Gastrocnemius medialis (tissue), 4 donors: Measurements from ENCODE around the gene CALML4. TPM values are rescaled to one million over a fixed set of nuclear protein-coding genes. Genes with fewer than 3 reads are reported as not detected.
"Not testable (repeated sequence)": the region's sequence is repeated elsewhere in the genome, so short reads cannot be mapped to it uniquely, and the experiment has no call there.

Experiments
- ATAC-seq, 2 donors: fragments of 150-250 bp; one replicate each; pipeline ENCODE4 v1.9.1; 2016
- DNase-seq, 2 donors: peaks; one replicate each; pipeline ENCODE4 v3.0.0-alpha.2; 2019
- H3K27ac ChIP-seq, 4 donors: fragments of 200-600 bp; sonication (generic); 1 replicate in 1 of 4; 2 replicates in 3 of 4; pipeline ENCODE4 v1.5.1; 2016 to 2018; ENCODE audit warnings: mild to moderate bottlenecking in 2 of 4, moderate library complexity in 1 of 4
- H3K27me3 ChIP-seq, 3 donors: fragments of 200-600 bp; sonication (generic) in 2 of 3; 1 replicate in 1 of 3; 2 replicates in 2 of 3; pipeline versions ENCODE4 v1.5.1 to v1.6.0; 2016 to 2019; ENCODE audit warnings: mild to moderate bottlenecking in 1 of 3, moderate library complexity in 1 of 3
- H3K36me3 ChIP-seq, 2 donors: fragments of 200-600 bp; sonication (generic) in 1 of 2; one replicate each; pipeline ENCODE4 v1.5.1; 2017 to 2018
- H3K4me1 ChIP-seq, 2 donors: fragments of 200-600 bp; sonication (generic) in 1 of 2; one replicate each; pipeline ENCODE4 v1.5.1; 2016 to 2017; ENCODE audit warnings: mild to moderate bottlenecking in 2 of 2
- H3K4me3 ChIP-seq, 4 donors: fragments of 200-600 bp; sonication (generic) in 3 of 4; 1 replicate in 1 of 4; 2 replicates in 3 of 4; pipeline ENCODE4 v1.5.1; 2016 to 2019; ENCODE audit warnings: mild to moderate bottlenecking in 2 of 4
- H3K9me3 ChIP-seq, 3 donors: fragments of 200-600 bp; sonication (generic) in 2 of 3; 1 replicate in 1 of 3; 2 replicates in 2 of 3; pipeline ENCODE4 v1.5.1; 2016 to 2019
- POLR2A ChIP-seq, 2 donors: fragments of 450-650 bp; IDR thresholded peaks; one replicate each; pipeline ENCODE4 v1.6.1; 2017; ENCODE audit warnings: antibody characterized with exemption in 2 of 2, mild to moderate bottlenecking in 2 of 2, moderate library complexity in 2 of 2
- in situ Hi-C, 4 donors: fragments of 200-750 bp; cut with MboI; loops; one replicate each; pipeline versions ENCODE4 v1.15.0 to v1.8.0; 2017; ENCODE audit warnings: low sequenced_read_pairs in 4 of 4
- intact Hi-C: fragments of 100-400 bp; cut with DNase I; formaldehyde crosslinking; loops from one replicate; pipeline ENCODE4 v1.15.1; 2023; ENCODE audit warnings: low total_unique reads
- total RNA-seq, 4 donors: library from RNA; depleted of rRNA; stranded (reverse); fragments of >200 nt; gene quantifications; one replicate each; pipeline versions ENCODE4 v1.1.0 to v1.2.3, GENCODE V29; 2016
- TF ChIP-seq, protein P1 (sequence below), 5 experiments: fragments of 450-650 bp in 3 of 5; fragments of 200-600 bp in 2 of 5; sonication (generic) in 2 of 5; IDR thresholded peaks in 4 of 5; conservative IDR thresholded peaks in 1 of 5; 1 replicate in 4 of 5; 2 replicates in 1 of 5; pipeline ENCODE4 v1.5.1; 2016 to 2019; ENCODE audit warnings: antibody characterized with exemption in 5 of 5, mild to moderate bottlenecking in 3 of 5, moderate library complexity in 3 of 5

CALML4 gene
- total RNA-seq, 4 donors from 2014 or later: 0.66 to 2.4 (median 1.5) TPM

DNA sequence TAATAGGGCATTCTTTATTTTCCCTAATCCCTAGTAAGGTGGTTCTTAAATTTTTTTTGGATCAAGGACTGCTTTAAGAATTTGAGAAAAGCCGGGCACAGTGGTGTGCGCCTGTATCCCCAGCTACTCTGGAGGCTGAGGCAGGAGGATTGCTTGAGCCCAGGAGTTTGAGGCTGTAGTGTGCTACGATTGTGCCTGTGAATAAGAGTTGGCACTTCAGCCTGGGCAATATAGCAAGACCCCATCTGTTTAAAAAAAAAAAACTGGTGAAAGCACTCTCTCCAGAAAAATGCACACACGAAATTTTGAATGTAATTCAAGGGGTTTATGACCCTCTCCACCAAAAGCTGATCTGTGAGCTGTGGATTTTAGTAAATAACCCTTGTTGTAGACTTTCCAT is 32.0 kb downstream of the CALML4 start:
- Histone ChIP-seq H3K4me3 (no peak overlapping the region), H3K27ac (no peak overlapping the region), H3K36me3 (peaks cover 2 to 38% of the 10 kb centered on the region in 2 donors), H3K4me1 (no peaks in the 10 kb centered on the region), H3K27me3 (no peaks in the 10 kb centered on the region), H3K9me3 (no peaks in the 10 kb centered on the region)
- in situ Hi-C loops: no loop called here
- no peak for ATAC-seq
- TF ChIP-seq, protein P1, sequence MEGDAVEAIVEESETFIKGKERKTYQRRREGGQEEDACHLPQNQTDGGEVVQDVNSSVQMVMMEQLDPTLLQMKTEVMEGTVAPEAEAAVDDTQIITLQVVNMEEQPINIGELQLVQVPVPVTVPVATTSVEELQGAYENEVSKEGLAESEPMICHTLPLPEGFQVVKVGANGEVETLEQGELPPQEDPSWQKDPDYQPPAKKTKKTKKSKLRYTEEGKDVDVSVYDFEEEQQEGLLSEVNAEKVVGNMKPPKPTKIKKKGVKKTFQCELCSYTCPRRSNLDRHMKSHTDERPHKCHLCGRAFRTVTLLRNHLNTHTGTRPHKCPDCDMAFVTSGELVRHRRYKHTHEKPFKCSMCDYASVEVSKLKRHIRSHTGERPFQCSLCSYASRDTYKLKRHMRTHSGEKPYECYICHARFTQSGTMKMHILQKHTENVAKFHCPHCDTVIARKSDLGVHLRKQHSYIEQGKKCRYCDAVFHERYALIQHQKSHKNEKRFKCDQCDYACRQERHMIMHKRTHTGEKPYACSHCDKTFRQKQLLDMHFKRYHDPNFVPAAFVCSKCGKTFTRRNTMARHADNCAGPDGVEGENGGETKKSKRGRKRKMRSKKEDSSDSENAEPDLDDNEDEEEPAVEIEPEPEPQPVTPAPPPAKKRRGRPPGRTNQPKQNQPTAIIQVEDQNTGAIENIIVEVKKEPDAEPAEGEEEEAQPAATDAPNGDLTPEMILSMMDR (IDR thresholded peaks at IDR 0.05 in 4 of 5, conservative IDR thresholded peaks at IDR 0.05 in 1 of 5): no peak
- no peak for TF ChIP-seq POLR2A (IDR thresholded peaks at IDR 0.05)
- no peak for DNase-seq
- intact Hi-C loops: no loop called here

DNA sequence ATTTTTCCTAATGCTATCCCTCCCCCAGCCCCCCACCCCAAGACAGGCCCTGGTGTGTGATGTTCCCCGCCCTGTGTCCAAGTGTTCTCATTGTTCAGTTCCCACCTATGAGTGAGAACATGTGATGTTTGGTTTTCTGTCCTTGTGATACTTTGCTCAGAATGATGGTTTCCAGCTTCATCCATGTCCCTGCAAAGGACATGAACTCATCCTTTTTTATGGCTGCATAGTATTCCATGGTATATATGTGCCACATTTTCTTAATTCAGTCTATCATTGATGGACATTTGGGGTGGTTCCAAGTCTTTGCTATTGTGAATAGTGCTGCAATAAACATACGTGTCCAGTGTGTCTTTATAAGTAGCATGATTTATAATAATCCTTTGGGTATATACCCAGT is 33.1 kb downstream of the CALML4 start:
- intact Hi-C loops, in situ Hi-C loops, DNase-seq, H3K4me3 ChIP-seq, H3K9me3 ChIP-seq, H3K4me1 ChIP-seq, ATAC-seq, H3K27me3 ChIP-seq, H3K27ac ChIP-seq: not testable (repeated sequence)
- H3K36me3 ChIP-seq: peaks cover 0 to 29% of the 10 kb centered on the region in 2 donors

DNA sequence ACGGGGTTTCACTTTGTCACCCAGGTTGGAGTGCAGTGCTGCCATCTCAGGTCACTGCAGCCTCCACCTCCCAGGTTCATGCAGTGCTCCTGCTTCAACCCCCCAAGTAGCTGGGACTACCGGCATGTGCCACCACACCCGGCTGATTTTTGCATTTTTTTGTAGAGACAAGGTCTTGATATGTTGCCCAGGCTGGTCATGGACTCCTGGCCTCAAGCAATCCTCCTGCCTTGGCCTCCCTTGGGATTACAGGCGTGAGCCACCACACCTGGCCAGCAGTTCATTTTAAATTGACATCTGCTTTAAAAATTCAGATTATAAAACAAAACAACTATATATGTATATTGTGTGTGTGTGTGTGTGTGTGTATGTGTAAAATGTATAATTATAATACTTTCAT is 38.3 kb downstream of the CALML4 start:
- TF ChIP-seq, protein P1 (IDR thresholded peaks at IDR 0.05 in 4 of 5, conservative IDR thresholded peaks at IDR 0.05 in 1 of 5): no peak
- TF ChIP-seq POLR2A (IDR thresholded peaks at IDR 0.05): no peak
- intact Hi-C loops: no loop called here
- no peak for ATAC-seq

DNA sequence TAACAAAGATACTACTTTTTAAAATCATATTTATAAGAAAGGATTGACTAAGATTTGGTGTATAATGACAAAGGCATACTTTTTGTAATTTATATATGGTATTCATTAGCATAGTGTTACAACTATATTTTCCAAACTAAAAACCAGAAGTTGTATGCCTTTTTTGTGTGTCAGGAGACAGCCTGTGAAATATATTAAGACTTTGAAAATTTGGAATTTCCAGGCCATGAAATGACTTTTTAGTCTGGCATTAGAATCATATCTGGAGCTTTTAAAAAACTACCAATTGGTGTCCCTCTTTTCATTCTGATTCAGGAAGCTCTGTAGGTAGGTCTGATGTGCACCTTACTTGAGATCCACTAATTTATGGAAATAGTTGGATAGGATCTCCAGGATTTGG is 41.9 kb downstream of the CALML4 start:
- intact Hi-C loops: no loop called here
- Histone ChIP-seq H3K4me3 (no peak overlapping the region), H3K9me3 (no peaks in the 10 kb centered on the region), H3K4me1 (no peaks in the 10 kb centered on the region), H3K36me3 (peaks cover 0 to 12% of the 10 kb centered on the region in 2 donors), H3K27me3 (no peaks in the 10 kb centered on the region), H3K27ac (no peak overlapping the region)
- in situ Hi-C loops: no loop called here
- TF ChIP-seq, protein P1 (IDR thresholded peaks at IDR 0.05 in 4 of 5, conservative IDR thresholded peaks at IDR 0.05 in 1 of 5): no peak
- no peak for TF ChIP-seq POLR2A (IDR thresholded peaks at IDR 0.05)
- DNase-seq: no peak
- ATAC-seq: no peak

More for the DNA sequence above, 38.3 kb downstream of the CALML4 start:
- Histone ChIP-seq H3K27me3 (no peaks in the 10 kb centered on the region), H3K4me3 (no peak overlapping the region), H3K4me1 (no peaks in the 10 kb centered on the region), H3K27ac (no peak overlapping the region), H3K36me3 (peaks cover 0 to 7% of the 10 kb centered on the region in 2 donors), H3K9me3 (no peaks in the 10 kb centered on the region)
- in situ Hi-C loops: no loop called here
- no peak for DNase-seq

DNA sequence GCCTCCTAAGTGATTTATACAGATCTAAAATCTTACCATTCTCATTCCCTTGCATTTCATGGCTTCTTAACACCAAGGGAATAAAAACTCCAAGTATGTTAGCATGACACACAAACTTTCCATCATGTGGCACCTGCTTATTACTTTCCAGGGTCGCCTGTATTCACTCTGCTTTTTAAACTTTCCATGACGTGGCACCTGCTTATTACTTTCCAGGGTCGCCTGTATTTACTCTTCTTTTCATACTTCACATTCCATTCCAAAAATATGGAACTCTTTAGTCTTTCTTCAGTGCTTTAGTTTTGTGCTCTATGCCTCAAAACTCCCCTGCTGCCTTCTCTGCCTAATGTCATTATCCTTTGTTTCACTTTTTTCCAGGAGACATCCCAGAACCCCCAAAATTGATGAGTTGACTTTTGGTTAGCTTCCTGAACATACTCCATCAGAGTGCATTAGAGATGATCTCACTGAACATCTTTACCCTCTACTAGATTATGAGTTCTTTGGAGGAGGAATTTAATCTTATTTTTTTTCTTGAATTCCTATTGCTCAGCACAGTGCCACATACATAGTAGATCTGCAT is 47.0 kb downstream of the CALML4 start:
- peaks cover 0 to 25% of the 10 kb centered on the region in 2 donors for H3K36me3 ChIP-seq
- in situ Hi-C loops (loop anchor here in 2 of 4 donors (5.0 to 10.0 kb wide), 2 partner anchors 293 to 296 kb away; no protein-coding TSS in a partner anchor), intact Hi-C loops (no loop called here)

More for the DNA sequence above, 47.0 kb downstream of the CALML4 start:
- DNase-seq (no peak), ATAC-seq (no peak)
- Histone ChIP-seq H3K4me1 (no peaks in the 10 kb centered on the region), H3K27me3 (no peaks in the 10 kb centered on the region), H3K27ac (no peak overlapping the region), H3K9me3 (no peaks in the 10 kb centered on the region), H3K4me3 (no peak overlapping the region)
- TF ChIP-seq POLR2A (IDR thresholded peaks at IDR 0.05): no peak
- TF ChIP-seq, protein P1 (IDR thresholded peaks at IDR 0.05 in 4 of 5, conservative IDR thresholded peaks at IDR 0.05 in 1 of 5): no peak
